H1 (cell line): ENCODE data around the gene TWIST1. TPM values are rescaled to one million over a fixed set of nuclear protein-coding genes. Genes with fewer than 3 reads are reported as not detected.
A peak's percentile ranks its signal among the peaks of the same experiment; 100 is the strongest.

Experiments used
- ASH2L ChIP-seq: fragments of 200-600, 300-600 bp; sonication (generic); IDR thresholded peaks from one replicate; pipeline ENCODE4 v1.7.1; 2017; ENCODE audit warnings: low read length
- BACH1 ChIP-seq: IDR thresholded peaks from 2 replicates; pipeline ENCODE4 v1.6.1; 2012; ENCODE audit warnings: low read length, improper control_type of control experiment
- BRCA1 ChIP-seq: IDR thresholded peaks from 2 replicates; pipeline ENCODE4 v1.6.1; 2012; ENCODE audit warnings: low read depth, low read length, improper control_type of control experiment
- CBX8 ChIP-seq: fragments of 300-800, 300-1000 bp; sonication (generic); IDR thresholded peaks from 2 replicates; pipeline ENCODE4 v1.7.1; 2016; ENCODE audit warnings: low read depth, low read length, borderline replicate concordance
- CEBPB ChIP-seq: IDR thresholded peaks from 2 replicates; pipeline ENCODE4 v1.6.1; 2012; ENCODE audit warnings: low read depth, low read length
- CHD2 ChIP-seq: IDR thresholded peaks from 2 replicates; pipeline ENCODE4 v1.6.1; 2012; ENCODE audit warnings: low read length, improper control_type of control experiment
- EZH2 ChIP-seq: fragments of 200-600 bp; sonication (generic); IDR thresholded peaks from 2 replicates; pipeline ENCODE4 v1.7.1; 2012; ENCODE audit warnings: low read depth, mild to moderate bottlenecking, moderate library complexity, low read length, inconsistent platforms; ENCODE audit not compliant: severe bottlenecking
- HDAC6 ChIP-seq: IDR thresholded peaks from one replicate; pipeline ENCODE4 v1.7.1; 2012; ENCODE audit warnings: low read depth, mild to moderate bottlenecking, inconsistent platforms, low read length, moderate library complexity
- KDM1A ChIP-seq: fragments of 200-600, 300-600 bp; sonication (generic); IDR thresholded peaks from 2 replicates; pipeline ENCODE4 v1.7.1; 2016; ENCODE audit warnings: mild to moderate bottlenecking, low read length, borderline replicate concordance
- KDM4A ChIP-seq: IDR thresholded peaks from one replicate; pipeline ENCODE4 v1.7.1; 2012; ENCODE audit warnings: low read depth, mild to moderate bottlenecking, moderate library complexity, low read length, inconsistent platforms; ENCODE audit not compliant: severe bottlenecking
- POLR2A ChIP-seq, 2 experiments: IDR thresholded peaks; 1 replicate in 1 of 2; 2 replicates in 1 of 2; pipeline ENCODE4 v1.6.1; 2011; ENCODE audit warnings: low read depth in 2 of 2, low read length in 2 of 2, mild to moderate bottlenecking in 2 of 2; ENCODE audit errors: control extremely low read depth in 1 of 2
- RNF2 ChIP-seq: fragments of 200-900, 300-1000 bp; sonication (generic); IDR thresholded peaks from 2 replicates; pipeline ENCODE4 v1.7.1; 2016; ENCODE audit warnings: borderline replicate concordance, low read depth, mild to moderate bottlenecking, antibody characterized with exemption, low read length; ENCODE audit not compliant: poor library complexity, severe bottlenecking; ENCODE audit errors: missing control alignments
- TAF7 ChIP-seq: optimal IDR thresholded peaks from 2 replicates; pipeline ENCODE3; 2011; ENCODE audit warnings: low read depth, mild to moderate bottlenecking, inconsistent platforms, low read length, moderate library complexity, borderline replicate concordance
- polyA plus RNA-seq, 7 experiments: library from polyadenylated mRNA; depleted of rRNA in 3 of 7; stranded (reverse) in 5 of 7; unstranded in 2 of 7; fragments of >200 nt in 5 of 7; fragments of 200-250 nt in 2 of 7; gene quantifications; 1 replicate in 5 of 7; 2 replicates in 1 of 7; 4 replicates in 1 of 7; pipeline versions ENCODE4 v1.2.1 to v1.2.3, GENCODE V29; 2011 to 2013; ENCODE audit warnings: missing spikeins in 2 of 7, mixed read lengths in 2 of 7
- total RNA-seq: library from RNA; stranded (reverse); fragmentation: NEBNext Ultra II Directional; extraction: Animal tissue kit (Norgen Biotek cat#: 25700); gene quantifications from 2 replicates; pipeline ENCODE4 v1.2.1, GENCODE V29; 2021
- TF ChIP-seq, protein P1 (sequence below): IDR thresholded peaks from 2 replicates; pipeline ENCODE4 v1.6.1; 2011; ENCODE audit warnings: low read depth, mild to moderate bottlenecking, low read length; ENCODE audit not compliant: insufficient read depth
- TF ChIP-seq, protein P2 (sequence below): IDR thresholded peaks from 2 replicates; pipeline ENCODE4 v1.6.1; 2012; ENCODE audit warnings: inconsistent platforms
- TF ChIP-seq, protein P3 (sequence below): IDR thresholded peaks from 2 replicates; pipeline ENCODE4 v1.6.1; 2011; ENCODE audit warnings: low read length, improper control_type of control experiment

The TWIST1 gene
- total and polyA plus RNA-seq, 2 of the 8 experiments (the other 6 are each of a cell fraction or from before 2014, with no cell fraction given), result 0.29 to 0.52 TPM

DNA sequence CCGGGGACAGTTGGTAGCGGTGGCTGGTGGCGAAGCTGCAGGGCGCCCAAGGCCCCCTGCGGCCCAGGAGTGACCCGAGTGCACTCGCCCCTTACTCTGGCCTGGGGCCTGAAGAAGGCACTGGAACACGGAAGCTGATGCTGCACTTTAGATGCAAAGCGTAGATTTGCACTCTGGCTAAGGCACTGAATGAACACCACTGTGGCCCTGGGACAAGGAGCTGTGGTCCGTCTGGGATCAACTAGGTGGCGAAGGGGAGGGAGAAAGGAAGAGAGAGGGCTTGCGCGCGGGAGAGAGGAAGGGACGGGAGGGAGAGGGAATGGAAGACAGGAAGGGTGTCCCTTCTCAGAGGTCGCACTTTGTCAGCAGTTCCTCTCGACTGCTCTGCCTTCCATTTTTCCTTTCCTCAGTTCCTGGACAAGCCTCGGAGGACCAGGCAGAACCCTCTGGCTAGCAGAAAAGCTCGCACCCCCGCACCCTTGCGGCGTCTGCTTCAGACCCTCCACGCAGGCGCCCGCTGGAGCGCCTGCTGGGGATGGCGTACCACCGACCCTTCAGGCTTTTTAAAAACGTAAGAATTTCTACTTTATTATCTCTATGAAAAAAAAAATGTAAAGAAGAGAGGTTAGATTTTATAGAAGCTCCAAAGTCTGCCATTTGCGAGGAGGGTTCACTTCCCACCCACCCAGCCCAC lies 26.6 kb upstream of the TWIST1 start (continued):
- TF ChIP-seq, protein P1, sequence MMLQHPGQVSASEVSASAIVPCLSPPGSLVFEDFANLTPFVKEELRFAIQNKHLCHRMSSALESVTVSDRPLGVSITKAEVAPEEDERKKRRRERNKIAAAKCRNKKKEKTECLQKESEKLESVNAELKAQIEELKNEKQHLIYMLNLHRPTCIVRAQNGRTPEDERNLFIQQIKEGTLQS, result no peak
- TF ChIP-seq RNF2 (peak; percentile 90), HDAC6 (no peak), BACH1 (no peak), TAF7 (no peak), EZH2 (peak; percentile 39), ASH2L (no peak), KDM1A (no peak), BRCA1 (no peak), CEBPB (no peak), CHD2 (no peak), KDM4A (peak; percentile 78), POLR2A (IDR thresholded peaks at IDR 0.05; ENCODE audit: control extremely low read depth in 1 of 2, low read depth in 2 of 2, low read length in 2 of 2) (no peak), CBX8 (no peak; the same call in 1 of the 2 replicates)
- TF ChIP-seq, protein P2, sequence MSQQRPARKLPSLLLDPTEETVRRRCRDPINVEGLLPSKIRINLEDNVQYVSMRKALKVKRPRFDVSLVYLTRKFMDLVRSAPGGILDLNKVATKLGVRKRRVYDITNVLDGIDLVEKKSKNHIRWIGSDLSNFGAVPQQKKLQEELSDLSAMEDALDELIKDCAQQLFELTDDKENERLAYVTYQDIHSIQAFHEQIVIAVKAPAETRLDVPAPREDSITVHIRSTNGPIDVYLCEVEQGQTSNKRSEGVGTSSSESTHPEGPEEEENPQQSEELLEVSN, result no peak
- TF ChIP-seq, protein P3, sequence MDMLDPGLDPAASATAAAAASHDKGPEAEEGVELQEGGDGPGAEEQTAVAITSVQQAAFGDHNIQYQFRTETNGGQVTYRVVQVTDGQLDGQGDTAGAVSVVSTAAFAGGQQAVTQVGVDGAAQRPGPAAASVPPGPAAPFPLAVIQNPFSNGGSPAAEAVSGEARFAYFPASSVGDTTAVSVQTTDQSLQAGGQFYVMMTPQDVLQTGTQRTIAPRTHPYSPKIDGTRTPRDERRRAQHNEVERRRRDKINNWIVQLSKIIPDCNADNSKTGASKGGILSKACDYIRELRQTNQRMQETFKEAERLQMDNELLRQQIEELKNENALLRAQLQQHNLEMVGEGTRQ, result no peak
